T-helper 2 cell treated with Interferon-gamma antibody and Interleukin-4, amounts not matched to agents 100 ng/mL and 5 ng/mL, for 36 hours (primary cell): ENCODE data around the gene PPP4R2. TPM values are rescaled to one million over a fixed set of nuclear protein-coding genes. Genes with fewer than 3 reads are reported as not detected.

Experiments
- intact Hi-C: fragments of 100-400 bp; cut with micrococcal nuclease; formaldehyde crosslinking; loops from one replicate; pipeline ENCODE4 v1.15.1; 2023
- total RNA-seq: library from RNA; stranded (reverse); gene quantifications from 2 replicates; pipeline ENCODE4 v1.2.3, GENCODE V29; 2022

PPP4R2 gene
- total RNA-seq, 1 donor from 2014 or later = 97.9 TPM

DNA sequence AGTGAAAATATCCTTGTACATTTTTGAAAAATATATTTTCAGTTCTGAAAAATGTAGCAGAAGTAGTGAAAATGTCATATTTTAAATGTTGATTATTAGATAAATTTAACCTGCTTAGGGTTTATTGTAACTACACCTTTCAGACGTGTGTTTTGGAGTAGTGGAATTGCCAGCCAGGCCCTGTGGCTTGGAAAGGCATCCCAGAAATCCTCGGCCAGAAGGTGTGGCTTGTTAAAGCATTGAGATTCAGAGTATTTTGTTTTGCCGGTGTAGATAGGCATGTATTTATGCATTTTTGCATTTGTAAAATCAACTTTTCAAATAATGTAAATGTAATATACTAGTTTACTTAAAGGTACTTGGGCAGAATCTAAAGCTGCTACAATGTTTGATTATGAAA is 71.8 kb downstream of the PPP4R2 start:
- intact Hi-C loops = no loop called here

- intact Hi-C loops = no loop called here
These were observed 72.6 kb downstream of the PPP4R2 start for GRCh38 chr3:73069187-73069586.

DNA sequence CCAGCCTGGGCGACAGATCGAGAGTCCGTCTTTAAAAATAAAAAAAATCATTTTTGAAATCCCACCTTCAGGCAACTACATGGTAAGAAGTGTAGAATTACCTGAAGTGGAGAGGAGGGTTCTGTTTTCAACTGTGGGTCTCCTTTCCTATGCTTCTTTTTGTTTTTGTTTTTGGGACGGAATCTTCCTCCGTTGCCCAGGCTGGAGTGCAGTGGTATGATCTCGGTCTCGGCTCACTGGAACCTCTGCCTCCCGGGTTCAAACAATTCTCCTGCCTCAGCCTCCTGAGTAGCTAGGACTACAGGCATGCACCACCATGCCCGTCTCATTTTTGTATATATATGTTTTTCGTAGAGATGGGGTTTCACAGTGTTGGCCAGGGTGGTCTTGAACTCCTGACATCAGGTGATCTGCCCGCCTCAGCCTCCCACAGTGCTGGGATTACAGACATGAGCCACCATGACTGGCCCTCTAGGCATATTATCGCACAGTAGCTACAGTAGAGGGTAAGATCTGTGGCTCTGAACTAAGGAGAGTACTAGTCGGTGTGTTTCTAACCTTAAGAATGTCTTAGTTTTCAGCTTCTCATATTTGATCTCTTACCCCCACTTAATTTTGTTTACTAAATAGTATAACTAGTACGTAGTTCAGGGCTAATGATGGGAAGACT is 73.3 kb downstream of the PPP4R2 start:
- intact Hi-C loops = no loop called here

- intact Hi-C loops = no loop called here
These were observed 74.3 kb downstream of the PPP4R2 start for GRCh38 chr3:73070675-73071575.

GRCh38 chr3:73071952-73072351 is 75.3 kb downstream of the PPP4R2 start:
- intact Hi-C loops = no loop called here

DNA sequence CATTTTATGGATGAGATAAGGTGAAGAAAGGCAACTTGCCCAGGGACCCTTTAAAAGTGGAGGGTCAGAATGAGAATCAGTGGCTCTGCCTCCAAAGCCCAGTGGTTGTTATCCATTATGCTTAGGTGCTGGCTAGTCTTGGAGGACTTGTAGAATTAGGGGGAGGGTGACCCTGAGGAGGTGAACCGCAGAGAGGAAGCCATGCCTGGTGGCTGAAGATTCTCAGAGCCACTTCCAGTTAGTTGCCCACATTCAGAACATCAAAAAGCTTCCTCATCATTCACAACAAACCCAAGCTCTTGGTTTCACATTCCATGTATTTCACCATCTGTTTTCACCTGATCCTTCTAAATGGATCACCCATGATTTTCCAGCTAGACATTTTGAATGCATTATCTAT is 76.0 kb downstream of the PPP4R2 start:
- intact Hi-C loops = no loop called here

GRCh38 chr3:73073091-73073707 is 76.6 kb downstream of the PPP4R2 start:
- intact Hi-C loops = no loop called here

DNA sequence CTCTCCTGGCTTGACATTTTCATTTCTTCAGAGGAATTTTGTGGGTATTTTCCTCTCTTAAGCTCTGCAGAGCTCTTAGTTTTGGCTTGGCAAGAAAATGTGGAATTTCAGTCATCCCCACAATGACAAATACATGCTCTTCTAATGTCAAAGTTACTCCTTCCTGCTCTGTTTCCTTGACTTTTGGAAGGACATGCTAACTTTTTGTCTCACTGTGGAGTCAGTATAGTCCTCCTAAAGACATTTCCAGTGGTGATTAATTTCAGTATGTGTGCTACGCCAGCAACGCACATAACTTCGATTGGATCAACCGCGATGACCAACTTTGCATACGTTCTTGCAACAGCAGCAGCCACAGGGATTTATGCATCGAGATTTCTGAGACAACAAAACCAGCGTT is 78.2 kb downstream of the PPP4R2 start:
- intact Hi-C loops = no loop called here

DNA sequence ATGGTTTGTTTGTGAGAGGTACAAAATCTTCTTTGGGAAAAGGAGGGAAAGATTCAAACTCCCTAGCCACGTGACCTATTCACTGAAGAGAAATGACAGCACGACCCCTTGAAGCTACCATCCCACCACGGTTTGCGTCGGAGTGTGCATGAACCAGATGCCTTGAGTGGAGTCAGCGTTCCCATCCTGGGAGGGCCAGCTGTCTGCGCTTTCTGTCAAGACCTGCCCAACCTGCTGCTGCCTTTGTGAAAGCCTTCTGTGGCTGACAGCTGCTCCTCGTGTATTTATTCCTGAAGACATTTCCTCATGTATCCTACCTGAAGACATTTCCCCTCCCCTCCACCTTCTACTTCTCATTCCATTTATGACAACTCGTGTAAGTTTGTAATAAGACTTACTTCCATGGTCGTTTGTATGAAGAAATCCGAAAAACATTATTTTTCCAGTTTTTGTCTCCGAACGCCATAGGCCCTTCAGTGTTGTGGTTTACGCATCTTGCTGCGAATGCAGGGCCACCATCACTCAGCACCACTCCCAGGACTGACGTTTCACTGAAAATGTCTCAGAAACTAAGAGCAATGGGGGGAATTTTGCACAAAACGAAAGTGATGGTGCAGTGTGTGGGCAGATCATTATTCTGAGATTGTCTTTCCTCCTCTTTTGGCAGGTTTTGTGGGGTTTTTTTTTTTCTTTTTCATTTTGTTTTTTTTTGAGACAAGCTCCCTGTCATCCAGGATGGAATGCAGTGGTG is 83.8 kb downstream of the PPP4R2 start:
- intact Hi-C loops = no loop called here

- intact Hi-C loops = no loop called here
These were observed 84.5 kb downstream of the PPP4R2 start for GRCh38 chr3:73081140-73081539.

GRCh38 chr3:73084170-73084569 is 87.6 kb downstream of the PPP4R2 start:
- intact Hi-C loops = no loop called here

- intact Hi-C loops = loop anchor here (1.0 kb wide), 2 partner anchors 148 to 235 kb away; no protein-coding TSS in a partner anchor
These were observed 89.5 kb downstream of the PPP4R2 start for GRCh38 chr3:73086071-73086494.

GRCh38 chr3:73094129-73094528 is 97.5 kb downstream of the PPP4R2 start:
- intact Hi-C loops = no loop called here

DNA sequence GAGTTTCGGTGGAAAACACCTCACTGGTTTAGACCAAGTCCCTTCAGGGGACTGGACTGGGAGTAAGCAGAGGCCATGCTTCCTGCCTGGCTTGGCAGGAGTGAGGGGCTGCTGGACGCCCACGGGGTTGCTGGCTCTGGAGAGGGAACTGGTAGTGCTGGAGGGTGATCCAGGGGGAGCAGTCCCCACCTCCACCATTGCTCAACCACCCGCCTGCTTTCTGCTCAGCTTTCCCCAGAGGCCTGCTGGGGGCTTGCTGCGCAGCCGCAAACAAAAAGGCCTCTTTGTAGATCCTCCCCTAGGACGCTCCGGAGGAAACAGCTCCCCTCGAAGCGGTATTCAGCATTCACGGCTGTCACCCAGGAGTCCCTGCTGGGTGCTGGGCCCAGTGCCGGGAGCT is 98.3 kb downstream of the PPP4R2 start:
- intact Hi-C loops = no loop called here

DNA sequence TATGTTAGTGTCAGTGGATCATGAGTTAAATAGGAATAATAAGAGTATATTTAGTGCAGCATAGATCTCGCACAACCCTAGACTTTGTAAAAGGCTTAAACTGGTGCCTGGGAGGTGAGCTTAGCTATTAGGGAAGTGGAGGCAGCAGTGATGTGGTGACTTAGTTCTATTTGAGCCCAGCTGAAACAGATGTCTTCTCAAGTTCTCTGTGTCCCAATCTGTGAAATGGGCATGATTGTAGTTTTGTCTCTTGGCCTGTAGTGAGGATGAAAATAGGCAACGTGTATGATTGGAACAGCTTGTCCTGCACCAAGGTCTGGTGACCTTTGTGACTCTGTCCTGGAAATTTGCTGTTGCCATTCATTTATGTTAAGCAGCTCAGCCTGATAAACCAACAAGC is 99.6 kb downstream of the PPP4R2 start:
- intact Hi-C loops = no loop called here

GRCh38 chr3:73098026-73098425 is 101.4 kb downstream of the PPP4R2 start:
- intact Hi-C loops = no loop called here

GRCh38 chr3:73098873-73099272 is 102.3 kb downstream of the PPP4R2 start:
- intact Hi-C loops = no loop called here

GRCh38 chr3:73100741-73101559 is 104.3 kb downstream of the PPP4R2 start:
- intact Hi-C loops = loop anchor here (1.0 kb wide), 1 partner anchor 401 kb away; no protein-coding TSS in a partner anchor

DNA sequence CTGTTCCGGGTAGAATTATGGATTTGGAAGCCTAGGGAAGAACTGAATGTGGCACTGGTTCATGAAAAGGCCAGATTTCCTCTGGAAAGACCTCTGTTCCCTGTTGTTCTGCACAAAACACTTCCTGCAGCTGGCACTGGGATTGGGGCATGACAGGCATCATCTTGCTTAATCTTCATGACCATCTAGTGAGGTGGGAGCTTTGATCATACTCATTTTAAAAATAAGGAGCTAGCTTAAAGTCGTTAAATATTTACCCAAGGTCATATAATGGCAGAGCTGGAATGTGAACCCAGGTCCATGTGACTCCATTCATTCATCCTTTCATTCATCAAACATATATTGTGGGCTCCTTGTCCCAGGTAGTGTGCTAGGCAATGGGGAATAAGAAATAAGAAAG is 105.3 kb downstream of the PPP4R2 start:
- intact Hi-C loops = loop anchor here (1.0 kb wide), 1 partner anchor 400 kb away; no protein-coding TSS in a partner anchor

DNA sequence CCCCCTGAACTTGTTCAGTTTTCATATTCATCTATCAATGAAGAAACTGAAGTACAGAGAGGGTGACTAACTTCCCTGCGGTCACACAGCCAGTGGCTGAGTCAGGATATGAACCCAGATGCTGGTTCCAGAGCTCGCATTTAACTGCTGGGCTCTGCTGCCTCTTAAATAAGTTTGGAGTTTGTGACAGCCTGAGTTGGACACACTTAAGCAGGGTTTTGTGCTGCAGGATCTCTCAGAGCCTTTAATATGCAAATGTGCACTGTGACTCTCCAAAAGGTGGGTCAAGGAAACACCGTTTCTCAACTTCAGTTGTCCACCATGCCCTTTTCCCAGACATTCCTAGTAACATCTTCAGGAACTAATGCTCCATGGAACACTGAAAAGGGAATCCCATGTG is 110.6 kb downstream of the PPP4R2 start:
- intact Hi-C loops = no loop called here
